ENCODE data around the gene ATP11C. TPM values are rescaled to one million over a fixed set of nuclear protein-coding genes. Genes with fewer than 3 reads are reported as not detected.

ATP11C gene
- total RNA-seq, 1 donor from 2014 or later = 20.4 TPM

- H3K36me3 Mint-ChIP-seq (ENCODE audit: low read depth) = no peaks in the 10 kb centered on the region
- H3K27ac Mint-ChIP-seq (ENCODE audit: unreplicated experiment) = no peak overlapping the region
- no peaks in the 10 kb centered on the region for H3K27me3 Mint-ChIP-seq (ENCODE audit: low read depth)
- H3K4me3 Mint-ChIP-seq (ENCODE audit: unreplicated experiment) = no peak overlapping the region
- no peak for DNase-seq (ENCODE audit: low spot score)
- peaks cover 4% of the 10 kb centered on the region for H3K9me3 Mint-ChIP-seq (ENCODE audit: low read depth)
- H3K4me1 Mint-ChIP-seq (ENCODE audit: low read depth) = no peaks in the 10 kb centered on the region
- no peak for TF ChIP-seq CTCF (IDR thresholded peaks at IDR 0.05)
Measured at GRCh38 chrX:139949703-139950102, 16.9 kb upstream of the ATP11C start.

GRCh38 chrX:139945075-139945474 is 12.2 kb upstream of the ATP11C start:
- H3K9me3 Mint-ChIP-seq (ENCODE audit: low read depth) = peaks cover 6% of the 10 kb centered on the region
- H3K27me3 Mint-ChIP-seq (ENCODE audit: low read depth) = no peaks in the 10 kb centered on the region
- no peak overlapping the region for H3K27ac Mint-ChIP-seq (ENCODE audit: unreplicated experiment)
- H3K4me3 Mint-ChIP-seq (ENCODE audit: unreplicated experiment) = no peak overlapping the region
- TF ChIP-seq CTCF (IDR thresholded peaks at IDR 0.05) = no peak
- H3K36me3 Mint-ChIP-seq (ENCODE audit: low read depth) = no peaks in the 10 kb centered on the region
- H3K4me1 Mint-ChIP-seq (ENCODE audit: low read depth) = peaks cover 13% of the 10 kb centered on the region
- no peak for DNase-seq (ENCODE audit: low spot score)

- H3K9me3 Mint-ChIP-seq (ENCODE audit: low read depth) = no peaks in the 10 kb centered on the region
- H3K36me3 Mint-ChIP-seq (ENCODE audit: low read depth) = no peaks in the 10 kb centered on the region
- TF ChIP-seq CTCF (IDR thresholded peaks at IDR 0.05) = no peak
- DNase-seq (ENCODE audit: low spot score) = no peak
- H3K4me3 Mint-ChIP-seq (ENCODE audit: unreplicated experiment) = no peak overlapping the region
- H3K27ac Mint-ChIP-seq (ENCODE audit: unreplicated experiment) = no peak overlapping the region
- H3K4me1 Mint-ChIP-seq (ENCODE audit: low read depth) = peaks cover 5% of the 10 kb centered on the region
- H3K27me3 Mint-ChIP-seq (ENCODE audit: low read depth) = no peaks in the 10 kb centered on the region
Measured at GRCh38 chrX:139936259-139936658, 3.4 kb upstream of the ATP11C start.

GRCh38 chrX:139933904-139934303 is 1.1 kb upstream of the ATP11C start:
- no peak for DNase-seq (ENCODE audit: low spot score)
- peak overlapping the region; percentile 75 for H3K4me3 Mint-ChIP-seq (ENCODE audit: unreplicated experiment)
- no peaks in the 10 kb centered on the region for H3K9me3 Mint-ChIP-seq (ENCODE audit: low read depth)
- TF ChIP-seq CTCF (IDR thresholded peaks at IDR 0.05) = no peak
- H3K27me3 Mint-ChIP-seq (ENCODE audit: low read depth) = no peaks in the 10 kb centered on the region
- H3K36me3 Mint-ChIP-seq (ENCODE audit: low read depth) = no peaks in the 10 kb centered on the region
- peaks cover 26% of the 10 kb centered on the region for H3K4me1 Mint-ChIP-seq (ENCODE audit: low read depth)
- peak overlapping the region; percentile 92 for H3K27ac Mint-ChIP-seq (ENCODE audit: unreplicated experiment)

- H3K4me1 Mint-ChIP-seq (ENCODE audit: low read depth) = peaks cover 29% of the 10 kb centered on the region
- no peaks in the 10 kb centered on the region for H3K36me3 Mint-ChIP-seq (ENCODE audit: low read depth)
- H3K9me3 Mint-ChIP-seq (ENCODE audit: low read depth) = no peaks in the 10 kb centered on the region
- no peaks in the 10 kb centered on the region for H3K27me3 Mint-ChIP-seq (ENCODE audit: low read depth)
- peak overlapping the region; percentile 92 for H3K27ac Mint-ChIP-seq (ENCODE audit: unreplicated experiment)
- no peak for TF ChIP-seq CTCF (IDR thresholded peaks at IDR 0.05)
- peak; percentile 81 for DNase-seq (ENCODE audit: low spot score)
- peak overlapping the region; percentile 75 for H3K4me3 Mint-ChIP-seq (ENCODE audit: unreplicated experiment)
Measured at GRCh38 chrX:139932073-139932900, 566 bp downstream of the ATP11C start.

Data from chondrocyte (in vitro differentiated cells).